Kidney epithelial cell (primary cell): ENCODE data around the gene CLEC7A. TPM values are rescaled to one million over a fixed set of nuclear protein-coding genes. Genes with fewer than 3 reads are reported as not detected.

Experiments used
- DNase-seq: peaks from one replicate; pipeline ENCODE4 v3.0.0-alpha.2; 2010; ENCODE audit warnings: low read depth
- H3K27me3 ChIP-seq: 2 replicates; pipeline ENCODE4 v1.6.0; 2011; ENCODE audit warnings: low read length; ENCODE audit not compliant: control insufficient read depth, insufficient read depth
- H3K36me3 ChIP-seq: 2 replicates; pipeline ENCODE4 v1.5.1; 2011; ENCODE audit warnings: low read length; ENCODE audit not compliant: control insufficient read depth, insufficient read depth
- H3K4me3 ChIP-seq: 2 replicates; pipeline ENCODE4 v1.5.1; 2011; ENCODE audit warnings: low read depth, mild to moderate bottlenecking, control low read depth, low read length
- total RNA-seq: library from RNA; depleted of rRNA; stranded (reverse); fragments of >200 nt; gene quantifications from 2 replicates; pipeline ENCODE4 v1.2.3, GENCODE V29; 2015
- TF ChIP-seq, protein P1 (sequence below): IDR thresholded peaks from 2 replicates; pipeline ENCODE4 v1.5.1; 2011; ENCODE audit warnings: mild to moderate bottlenecking, moderate library complexity, low read length, control low read depth, inconsistent platforms; ENCODE audit not compliant: insufficient read depth, poor library complexity, severe bottlenecking

Gene CLEC7A
- total RNA-seq, 1 donor from 2014 or later, result 0.13 TPM

- H3K27me3 ChIP-seq, result no peaks in the 10 kb centered on the region
- TF ChIP-seq, protein P1, sequence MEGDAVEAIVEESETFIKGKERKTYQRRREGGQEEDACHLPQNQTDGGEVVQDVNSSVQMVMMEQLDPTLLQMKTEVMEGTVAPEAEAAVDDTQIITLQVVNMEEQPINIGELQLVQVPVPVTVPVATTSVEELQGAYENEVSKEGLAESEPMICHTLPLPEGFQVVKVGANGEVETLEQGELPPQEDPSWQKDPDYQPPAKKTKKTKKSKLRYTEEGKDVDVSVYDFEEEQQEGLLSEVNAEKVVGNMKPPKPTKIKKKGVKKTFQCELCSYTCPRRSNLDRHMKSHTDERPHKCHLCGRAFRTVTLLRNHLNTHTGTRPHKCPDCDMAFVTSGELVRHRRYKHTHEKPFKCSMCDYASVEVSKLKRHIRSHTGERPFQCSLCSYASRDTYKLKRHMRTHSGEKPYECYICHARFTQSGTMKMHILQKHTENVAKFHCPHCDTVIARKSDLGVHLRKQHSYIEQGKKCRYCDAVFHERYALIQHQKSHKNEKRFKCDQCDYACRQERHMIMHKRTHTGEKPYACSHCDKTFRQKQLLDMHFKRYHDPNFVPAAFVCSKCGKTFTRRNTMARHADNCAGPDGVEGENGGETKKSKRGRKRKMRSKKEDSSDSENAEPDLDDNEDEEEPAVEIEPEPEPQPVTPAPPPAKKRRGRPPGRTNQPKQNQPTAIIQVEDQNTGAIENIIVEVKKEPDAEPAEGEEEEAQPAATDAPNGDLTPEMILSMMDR, result no peak
- DNase-seq, result no peak
- no peak overlapping the region for H3K4me3 ChIP-seq
- H3K36me3 ChIP-seq, result no peaks in the 10 kb centered on the region
Observed at GRCh38 chr12:10136637-10137205, 6.7 kb upstream of the CLEC7A start.

DNA sequence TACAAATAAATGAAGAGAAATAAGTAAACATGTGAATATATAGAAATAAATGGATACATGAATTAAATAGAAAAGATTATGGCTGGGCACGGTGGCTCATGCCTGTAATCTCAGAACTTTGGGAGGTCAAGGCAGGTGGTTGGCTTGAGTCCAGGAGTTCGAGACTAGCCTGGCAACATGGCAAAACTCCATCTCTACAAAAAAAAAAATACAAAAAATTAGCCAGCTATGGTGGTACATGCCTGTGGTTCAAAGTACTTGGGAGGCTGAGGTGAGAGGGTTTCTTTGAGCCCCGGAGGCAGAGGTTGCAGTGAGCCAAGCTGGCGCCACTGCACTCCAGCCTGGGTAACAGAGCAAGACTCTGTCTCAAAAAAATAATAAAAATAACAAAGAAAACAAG is 5.1 kb upstream of the CLEC7A start:
- Histone ChIP-seq H3K4me3 (no peak overlapping the region), H3K27me3 (no peaks in the 10 kb centered on the region), H3K36me3 (no peaks in the 10 kb centered on the region)
- TF ChIP-seq, protein P1, result no peak
- DNase-seq, result no peak

DNA sequence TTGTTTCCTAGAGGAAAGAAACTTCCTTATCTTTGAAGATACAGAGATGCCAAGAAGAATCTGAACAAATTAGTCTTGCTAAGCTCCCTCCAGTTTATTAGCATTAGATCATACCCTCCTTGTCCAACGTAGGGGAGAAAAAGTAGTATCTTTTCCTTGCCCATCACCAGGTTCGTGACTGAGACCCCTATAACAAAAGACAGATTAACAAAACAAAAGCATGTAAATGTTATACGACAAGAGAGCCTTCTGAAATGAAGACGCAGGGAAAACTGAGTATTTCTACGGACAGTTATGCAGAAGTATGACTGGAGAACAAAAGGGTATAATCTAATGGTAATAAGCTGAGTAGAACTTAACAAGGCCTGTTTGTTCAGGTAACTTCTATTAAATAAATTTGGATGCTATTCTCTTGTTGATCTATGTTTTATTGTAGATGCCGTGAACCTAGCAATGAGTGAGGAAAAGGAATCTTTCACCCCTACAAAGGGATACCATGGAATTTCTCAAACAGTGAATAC is 2.9 kb upstream of the CLEC7A start:
- Histone ChIP-seq H3K36me3 (no peaks in the 10 kb centered on the region), H3K4me3 (no peak overlapping the region), H3K27me3 (no peaks in the 10 kb centered on the region)
- TF ChIP-seq, protein P1, result no peak
- no peak for DNase-seq

DNA sequence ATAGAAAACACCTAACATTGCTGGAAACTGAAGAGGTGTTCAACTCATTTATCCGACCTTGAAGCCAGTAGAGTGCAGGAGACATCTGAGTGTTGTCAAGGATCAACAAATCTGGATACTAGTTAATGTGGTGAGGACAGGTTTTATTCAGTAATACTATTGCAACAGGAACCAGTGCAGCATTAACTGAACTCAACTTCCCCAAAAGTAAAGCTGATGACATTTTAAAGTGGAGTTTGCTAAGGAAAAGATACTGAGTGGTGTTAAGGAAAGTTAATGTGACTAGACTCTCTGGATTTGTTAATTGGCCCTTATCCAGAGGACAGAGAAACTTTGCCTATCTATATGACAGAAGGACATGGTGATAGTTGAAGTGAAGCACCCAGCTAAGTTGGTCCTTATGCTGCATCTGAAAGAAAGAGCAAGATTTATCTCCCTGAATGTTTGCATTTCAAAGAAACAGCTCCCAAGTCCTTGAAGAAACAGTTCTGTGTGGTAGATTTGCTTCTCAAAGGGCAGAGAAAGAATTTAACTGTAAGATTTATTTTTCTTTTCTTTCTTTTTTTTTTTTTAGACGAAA is 1.2 kb upstream of the CLEC7A start:
- Histone ChIP-seq H3K36me3 (no peaks in the 10 kb centered on the region), H3K4me3 (no peak overlapping the region), H3K27me3 (no peaks in the 10 kb centered on the region)
- TF ChIP-seq, protein P1, result no peak
- DNase-seq, result no peak

GRCh38 chr12:10128687-10129086 is 1.3 kb downstream of the CLEC7A start:
- H3K27me3 ChIP-seq, result no peaks in the 10 kb centered on the region
- H3K4me3 ChIP-seq, result no peak overlapping the region
- no peak for DNase-seq
- H3K36me3 ChIP-seq, result no peaks in the 10 kb centered on the region
- TF ChIP-seq, protein P1, result no peak

DNA sequence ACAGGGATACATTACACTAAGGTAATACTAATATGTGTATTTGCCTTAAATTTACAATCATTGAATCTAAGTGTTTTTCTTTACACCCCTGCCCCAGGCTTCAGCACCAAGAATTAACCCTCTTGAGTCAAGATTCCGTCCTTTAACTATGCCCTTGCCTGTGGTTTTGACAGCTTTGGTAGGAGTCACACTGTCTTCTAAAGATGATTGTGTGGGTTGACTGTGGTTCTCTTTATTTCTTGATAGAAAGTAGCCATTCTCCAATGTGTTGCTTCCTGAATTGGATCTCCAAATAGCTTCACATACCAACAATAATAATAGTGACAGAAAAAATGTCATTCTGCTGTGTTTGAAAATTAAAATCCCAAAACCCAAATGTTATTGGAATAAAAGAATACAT is 3.6 kb downstream of the CLEC7A start:
- Histone ChIP-seq H3K4me3 (no peak overlapping the region), H3K36me3 (no peaks in the 10 kb centered on the region), H3K27me3 (no peaks in the 10 kb centered on the region)
- DNase-seq, result no peak
- TF ChIP-seq, protein P1, result no peak
